Stimulated activated CD8-positive, alpha-beta memory T cell treated with anti-CD3 and anti-CD28 coated beads, Interleukin-7, amount 100 ng/mL, for 24 hours (primary cell): Measurements from ENCODE around the gene UBAP2L.
"Not testable (repeated sequence)": the region's sequence is repeated elsewhere in the genome, so short reads cannot be mapped to it uniquely, and the experiment has no call there.

Experiments used
- DNase-seq: peaks from one replicate; pipeline ENCODE4 v3.0.0-alpha.2; 2020; ENCODE audit warnings: low read depth

Gene UBAP2L

DNA sequence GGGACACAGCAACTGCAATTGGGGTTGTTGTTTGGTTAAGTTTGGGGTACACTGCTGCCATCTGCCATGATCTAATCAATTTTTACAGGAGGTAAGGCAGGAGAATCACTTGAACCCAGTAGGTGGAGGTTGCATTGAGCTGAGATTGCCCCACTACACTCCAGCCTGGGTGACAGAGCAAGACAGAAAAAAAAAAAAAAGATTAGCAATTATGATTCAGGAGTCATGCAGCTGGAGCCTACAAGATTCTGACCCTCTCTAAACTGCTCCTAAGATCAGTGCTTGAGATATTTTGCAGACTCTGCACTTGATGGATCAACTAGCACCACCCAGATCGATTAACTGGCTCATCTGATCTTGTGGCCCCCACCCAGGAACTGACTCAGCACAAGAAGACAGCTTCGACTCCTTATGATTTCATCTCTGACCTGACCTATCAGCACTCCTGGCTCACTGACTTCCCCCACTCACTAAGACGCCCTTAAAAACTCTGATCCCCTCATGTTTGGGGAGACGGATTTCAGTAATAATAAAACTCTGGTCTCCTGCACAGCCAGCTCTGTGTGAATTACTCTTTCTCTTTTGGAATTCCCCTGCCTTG lies 87.0 kb downstream of the UBAP2L start:
- DNase-seq = not testable (repeated sequence)

DNA sequence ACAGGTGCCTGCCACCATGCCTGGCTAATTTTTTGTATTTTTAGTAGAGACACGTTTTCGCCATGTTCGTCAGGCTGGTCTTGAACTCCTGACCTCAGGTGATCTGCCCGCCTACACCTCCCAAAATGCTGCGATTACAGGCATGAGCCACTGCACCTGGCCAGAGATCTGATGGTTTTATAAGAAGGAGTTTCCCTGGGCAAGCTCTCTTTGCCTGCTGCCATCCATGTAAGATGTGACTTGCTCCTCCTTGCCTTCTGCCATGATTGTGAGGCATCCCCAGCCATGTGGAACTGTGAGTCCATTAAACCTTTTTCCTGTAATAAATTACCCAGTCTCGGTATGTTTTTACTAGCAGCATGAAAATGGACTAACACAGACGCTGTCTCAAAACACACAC lies 88.4 kb downstream of the UBAP2L start:
- not testable (repeated sequence) for DNase-seq

DNA sequence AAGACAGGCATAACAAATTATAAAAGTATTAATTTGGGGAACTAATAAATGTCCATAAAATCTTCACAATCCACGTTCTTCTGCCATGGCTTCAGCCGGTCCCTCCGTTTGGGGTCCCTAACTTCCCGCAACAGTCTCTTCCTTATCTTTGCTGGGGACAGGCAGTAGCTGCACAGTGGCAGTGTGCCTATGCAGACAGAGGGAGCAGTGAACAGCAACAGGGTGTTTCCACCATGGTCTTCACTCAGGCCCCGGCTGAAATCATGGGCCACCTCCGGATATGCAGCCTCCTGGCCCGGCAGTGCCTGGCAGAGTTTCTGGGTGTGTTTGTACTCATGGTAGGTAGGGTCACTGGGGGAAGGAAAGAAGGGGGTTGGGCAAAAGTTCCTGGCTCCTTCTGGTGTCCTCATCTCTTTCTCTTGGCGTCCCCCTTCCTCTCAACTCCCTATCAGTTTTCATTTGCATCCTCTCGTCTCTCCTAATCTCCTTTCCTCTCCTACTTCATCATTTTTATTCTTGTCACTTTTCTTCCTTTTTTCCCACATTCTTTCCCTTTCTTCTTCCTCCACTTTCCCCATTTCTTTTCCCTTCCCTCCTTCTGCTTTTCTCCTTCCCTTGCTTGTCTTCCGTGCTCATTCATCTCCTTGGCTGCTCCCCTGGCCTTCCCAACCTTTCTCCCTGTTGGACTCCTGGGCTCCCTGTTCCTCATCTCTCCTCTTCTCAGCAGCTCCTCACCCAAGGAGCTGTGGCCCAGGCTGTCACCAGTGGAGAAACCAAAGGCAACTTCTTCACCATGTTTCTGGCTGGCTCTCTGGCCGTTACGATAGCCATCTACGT lies 91.7 kb downstream of the UBAP2L start:
- not testable (repeated sequence) for DNase-seq

DNA sequence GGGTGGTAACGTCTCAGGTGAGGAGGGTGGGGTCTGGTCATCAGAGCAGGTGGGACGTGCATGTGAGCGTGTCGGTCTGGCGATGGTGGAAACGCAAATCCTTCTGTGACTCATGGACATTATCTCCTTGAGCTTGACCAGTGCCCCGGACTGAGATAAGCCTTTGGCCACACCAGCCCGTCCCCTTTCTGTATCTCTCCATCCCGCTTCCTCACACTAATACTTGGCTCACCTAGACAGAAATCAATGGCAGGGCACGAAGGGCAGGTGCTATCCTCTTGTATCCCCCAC lies 92.3 kb downstream of the UBAP2L start:
- no peak for DNase-seq

DNA sequence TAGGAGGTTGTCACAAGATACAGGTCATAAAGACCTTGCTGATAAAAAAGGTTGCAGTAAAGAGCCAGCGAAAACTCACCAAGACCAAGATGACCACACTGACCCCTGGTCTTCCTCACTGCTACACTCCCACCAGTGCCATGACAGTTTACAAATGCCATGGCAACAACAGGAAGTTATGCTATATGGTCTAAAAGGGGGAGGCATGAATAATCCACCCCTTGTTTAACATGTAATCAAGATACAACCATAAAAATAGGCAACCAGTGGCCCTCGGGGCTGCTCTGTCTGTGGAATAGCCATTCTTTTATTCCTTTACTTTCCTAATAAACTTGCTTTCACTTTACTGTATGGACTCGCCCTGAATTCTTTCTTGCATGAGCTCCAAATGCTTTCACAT lies 93.5 kb downstream of the UBAP2L start:
- DNase-seq = not testable (repeated sequence)

DNA sequence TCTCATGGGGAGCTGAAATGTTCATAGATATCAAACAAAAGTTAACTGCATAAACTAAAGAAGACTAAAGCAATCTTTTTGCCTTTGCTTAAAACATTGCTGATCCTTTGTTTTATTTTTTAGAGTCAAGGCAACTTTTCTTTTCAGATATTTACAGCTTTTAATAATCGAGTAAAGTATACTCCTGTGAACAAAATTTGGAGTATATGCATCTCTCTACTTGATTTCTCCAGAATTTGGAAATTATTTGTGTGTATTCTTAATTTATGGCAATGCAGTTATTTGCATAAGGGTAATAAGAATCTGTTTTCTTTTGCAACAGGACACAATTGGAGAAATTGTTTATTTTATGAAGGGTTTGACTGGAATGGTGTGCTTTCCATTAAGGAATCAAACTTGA lies 95.9 kb downstream of the UBAP2L start:
- no peak for DNase-seq

GRCh38 chr1:154318386-154318785 lies 97.6 kb downstream of the UBAP2L start:
- DNase-seq = no peak
